ENCODE results near the gene PLCXD3. TPM values are rescaled to one million over a fixed set of nuclear protein-coding genes. Genes with fewer than 3 reads are reported as not detected.

The PLCXD3 gene
- total RNA-seq, 1 experiment from 2014 or later = 0.04 TPM

DNA sequence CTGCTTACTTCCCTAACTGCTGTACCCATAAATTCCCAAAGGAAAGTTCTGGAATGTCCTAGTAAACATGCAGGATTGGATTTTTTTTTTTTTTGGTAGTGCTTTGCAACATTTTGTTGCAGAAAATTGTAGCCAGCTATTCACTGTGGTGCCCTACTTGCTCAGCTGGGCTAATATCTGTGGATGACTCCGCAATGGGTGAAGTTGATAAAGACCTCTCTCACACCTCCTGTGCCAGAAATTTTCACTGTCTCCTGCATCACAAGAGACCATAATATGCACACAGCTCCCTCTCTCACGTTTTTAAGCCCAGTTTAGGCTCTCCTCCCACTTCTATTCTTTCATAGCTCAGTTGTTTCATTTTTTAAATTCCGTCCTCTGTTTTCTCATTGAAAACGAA lies 160.6 kb downstream of the PLCXD3 start:
- Mint-ChIP-seq H3K9me3 (no peaks in the 10 kb centered on the region), H3K27me3 (ENCODE audit: low read depth) (no peaks in the 10 kb centered on the region), H3K4me1 (no peaks in the 10 kb centered on the region), H3K36me3 (no peaks in the 10 kb centered on the region), H3K4me3 (no peak overlapping the region), H3K27ac (no peak overlapping the region)
- ChIA-PET POLR2A (interaction anchor here (0.6 to 0.7 kb wide), 2 partner anchors 96 to 323 kb away, joined by 3 to 4 read pairs; no protein-coding TSS in a partner anchor), CTCF (no interaction called here)
- TF ChIP-seq, protein P1, sequence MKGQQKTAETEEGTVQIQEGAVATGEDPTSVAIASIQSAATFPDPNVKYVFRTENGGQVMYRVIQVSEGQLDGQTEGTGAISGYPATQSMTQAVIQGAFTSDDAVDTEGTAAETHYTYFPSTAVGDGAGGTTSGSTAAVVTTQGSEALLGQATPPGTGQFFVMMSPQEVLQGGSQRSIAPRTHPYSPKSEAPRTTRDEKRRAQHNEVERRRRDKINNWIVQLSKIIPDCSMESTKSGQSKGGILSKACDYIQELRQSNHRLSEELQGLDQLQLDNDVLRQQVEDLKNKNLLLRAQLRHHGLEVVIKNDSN (CRISPR knock-in tag; IDR thresholded peaks at IDR 0.05) = no peak
- TF ChIP-seq, protein P2, sequence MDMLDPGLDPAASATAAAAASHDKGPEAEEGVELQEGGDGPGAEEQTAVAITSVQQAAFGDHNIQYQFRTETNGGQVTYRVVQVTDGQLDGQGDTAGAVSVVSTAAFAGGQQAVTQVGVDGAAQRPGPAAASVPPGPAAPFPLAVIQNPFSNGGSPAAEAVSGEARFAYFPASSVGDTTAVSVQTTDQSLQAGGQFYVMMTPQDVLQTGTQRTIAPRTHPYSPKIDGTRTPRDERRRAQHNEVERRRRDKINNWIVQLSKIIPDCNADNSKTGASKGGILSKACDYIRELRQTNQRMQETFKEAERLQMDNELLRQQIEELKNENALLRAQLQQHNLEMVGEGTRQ (CRISPR knock-in tag; IDR thresholded peaks at IDR 0.05) = no peak
- no peak for DNase-seq (ENCODE audit: low spot score)
- no peak for ATAC-seq

DNA sequence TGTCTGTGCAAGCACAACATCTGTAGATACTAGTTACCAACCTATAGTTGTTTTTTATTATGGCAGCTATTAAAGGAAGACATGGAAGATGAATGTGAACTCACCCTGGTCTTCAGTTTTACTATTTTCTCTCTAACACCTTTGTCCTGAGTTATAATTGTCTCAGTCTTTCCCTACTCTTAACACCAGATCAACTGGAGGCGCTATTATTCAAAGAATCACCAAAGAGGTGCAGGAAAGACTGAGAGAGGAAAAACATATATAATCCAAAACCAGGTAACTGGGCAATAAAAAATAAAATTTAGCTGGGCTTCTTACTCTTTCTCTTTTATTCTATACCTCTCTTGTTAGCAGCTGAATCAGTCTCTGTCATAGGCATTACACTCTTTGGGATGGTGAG lies 162.8 kb downstream of the PLCXD3 start:
- no peaks in the 10 kb centered on the region for H3K36me3 Mint-ChIP-seq
- TF ChIP-seq, protein P3, sequence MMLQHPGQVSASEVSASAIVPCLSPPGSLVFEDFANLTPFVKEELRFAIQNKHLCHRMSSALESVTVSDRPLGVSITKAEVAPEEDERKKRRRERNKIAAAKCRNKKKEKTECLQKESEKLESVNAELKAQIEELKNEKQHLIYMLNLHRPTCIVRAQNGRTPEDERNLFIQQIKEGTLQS (CRISPR knock-in tag; conservative IDR thresholded peaks at IDR 0.05) = no peak
- no peak for TF ChIP-seq KAT7 (CRISPR knock-in tag; IDR thresholded peaks at IDR 0.05; ENCODE audit: borderline replicate concordance)
- TF ChIP-seq OVOL2 (CRISPR knock-in tag; IDR thresholded peaks at IDR 0.05; ENCODE audit: borderline replicate concordance) = no peak
- TF ChIP-seq TP53 (CRISPR knock-in tag; IDR thresholded peaks at IDR 0.05) = no peak
- TF ChIP-seq NR1H2 (CRISPR knock-in tag; IDR thresholded peaks at IDR 0.05) = no peak
- TF ChIP-seq, protein P4, sequence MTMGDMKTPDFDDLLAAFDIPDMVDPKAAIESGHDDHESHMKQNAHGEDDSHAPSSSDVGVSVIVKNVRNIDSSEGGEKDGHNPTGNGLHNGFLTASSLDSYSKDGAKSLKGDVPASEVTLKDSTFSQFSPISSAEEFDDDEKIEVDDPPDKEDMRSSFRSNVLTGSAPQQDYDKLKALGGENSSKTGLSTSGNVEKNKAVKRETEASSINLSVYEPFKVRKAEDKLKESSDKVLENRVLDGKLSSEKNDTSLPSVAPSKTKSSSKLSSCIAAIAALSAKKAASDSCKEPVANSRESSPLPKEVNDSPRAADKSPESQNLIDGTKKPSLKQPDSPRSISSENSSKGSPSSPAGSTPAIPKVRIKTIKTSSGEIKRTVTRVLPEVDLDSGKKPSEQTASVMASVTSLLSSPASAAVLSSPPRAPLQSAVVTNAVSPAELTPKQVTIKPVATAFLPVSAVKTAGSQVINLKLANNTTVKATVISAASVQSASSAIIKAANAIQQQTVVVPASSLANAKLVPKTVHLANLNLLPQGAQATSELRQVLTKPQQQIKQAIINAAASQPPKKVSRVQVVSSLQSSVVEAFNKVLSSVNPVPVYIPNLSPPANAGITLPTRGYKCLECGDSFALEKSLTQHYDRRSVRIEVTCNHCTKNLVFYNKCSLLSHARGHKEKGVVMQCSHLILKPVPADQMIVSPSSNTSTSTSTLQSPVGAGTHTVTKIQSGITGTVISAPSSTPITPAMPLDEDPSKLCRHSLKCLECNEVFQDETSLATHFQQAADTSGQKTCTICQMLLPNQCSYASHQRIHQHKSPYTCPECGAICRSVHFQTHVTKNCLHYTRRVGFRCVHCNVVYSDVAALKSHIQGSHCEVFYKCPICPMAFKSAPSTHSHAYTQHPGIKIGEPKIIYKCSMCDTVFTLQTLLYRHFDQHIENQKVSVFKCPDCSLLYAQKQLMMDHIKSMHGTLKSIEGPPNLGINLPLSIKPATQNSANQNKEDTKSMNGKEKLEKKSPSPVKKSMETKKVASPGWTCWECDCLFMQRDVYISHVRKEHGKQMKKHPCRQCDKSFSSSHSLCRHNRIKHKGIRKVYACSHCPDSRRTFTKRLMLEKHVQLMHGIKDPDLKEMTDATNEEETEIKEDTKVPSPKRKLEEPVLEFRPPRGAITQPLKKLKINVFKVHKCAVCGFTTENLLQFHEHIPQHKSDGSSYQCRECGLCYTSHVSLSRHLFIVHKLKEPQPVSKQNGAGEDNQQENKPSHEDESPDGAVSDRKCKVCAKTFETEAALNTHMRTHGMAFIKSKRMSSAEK (CRISPR knock-in tag; IDR thresholded peaks at IDR 0.05; ENCODE audit: borderline replicate concordance) = no peak
- TF ChIP-seq ESRRA (CRISPR knock-in tag; IDR thresholded peaks at IDR 0.05; ENCODE audit: borderline replicate concordance) = no peak
- H3K9me3 Mint-ChIP-seq = no peaks in the 10 kb centered on the region
- no peaks in the 10 kb centered on the region for H3K27me3 Mint-ChIP-seq (ENCODE audit: low read depth)
- ChIA-PET POLR2A (no interaction called here), CTCF (interaction anchor here (1.0 to 2.0 kb wide), 2 partner anchors 77 to 443 kb away, joined by 4 to 12 read pairs; no protein-coding TSS in a partner anchor)
- ATAC-seq (no peak), DNase-seq (ENCODE audit: low spot score) (no peak)
- no peak overlapping the region for H3K4me3 Mint-ChIP-seq
- no peak overlapping the region for H3K27ac Mint-ChIP-seq
- no peaks in the 10 kb centered on the region for H3K4me1 Mint-ChIP-seq

DNA sequence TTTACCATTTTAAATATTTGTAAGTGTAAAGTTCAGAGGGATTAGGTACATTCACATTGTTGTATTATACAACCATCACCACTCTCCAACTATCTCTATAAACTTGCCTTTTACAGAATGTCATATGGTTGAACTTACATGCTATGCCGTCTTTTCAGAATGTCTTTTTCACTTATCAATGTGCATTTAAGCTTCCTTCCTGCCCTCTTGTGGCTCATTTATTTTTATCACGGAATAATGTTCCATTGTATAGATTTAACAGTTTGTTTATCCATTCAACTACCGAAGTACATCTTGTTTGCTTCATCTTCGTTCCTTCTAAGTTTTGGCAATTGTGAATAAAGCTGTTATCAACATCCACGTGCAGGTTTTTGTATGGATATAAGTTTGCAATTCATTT lies 163.8 kb downstream of the PLCXD3 start:
- H3K36me3 Mint-ChIP-seq = no peaks in the 10 kb centered on the region
- ATAC-seq = no peak
- CTCF ChIA-PET = interaction anchor here (0.9 to 2.0 kb wide), 2 partner anchors 178 to 442 kb away, joined by 3 to 12 read pairs; no protein-coding TSS in a partner anchor
- H3K4me1 Mint-ChIP-seq = no peaks in the 10 kb centered on the region
- POLR2A ChIA-PET = no interaction called here
- TF ChIP-seq, protein P5, sequence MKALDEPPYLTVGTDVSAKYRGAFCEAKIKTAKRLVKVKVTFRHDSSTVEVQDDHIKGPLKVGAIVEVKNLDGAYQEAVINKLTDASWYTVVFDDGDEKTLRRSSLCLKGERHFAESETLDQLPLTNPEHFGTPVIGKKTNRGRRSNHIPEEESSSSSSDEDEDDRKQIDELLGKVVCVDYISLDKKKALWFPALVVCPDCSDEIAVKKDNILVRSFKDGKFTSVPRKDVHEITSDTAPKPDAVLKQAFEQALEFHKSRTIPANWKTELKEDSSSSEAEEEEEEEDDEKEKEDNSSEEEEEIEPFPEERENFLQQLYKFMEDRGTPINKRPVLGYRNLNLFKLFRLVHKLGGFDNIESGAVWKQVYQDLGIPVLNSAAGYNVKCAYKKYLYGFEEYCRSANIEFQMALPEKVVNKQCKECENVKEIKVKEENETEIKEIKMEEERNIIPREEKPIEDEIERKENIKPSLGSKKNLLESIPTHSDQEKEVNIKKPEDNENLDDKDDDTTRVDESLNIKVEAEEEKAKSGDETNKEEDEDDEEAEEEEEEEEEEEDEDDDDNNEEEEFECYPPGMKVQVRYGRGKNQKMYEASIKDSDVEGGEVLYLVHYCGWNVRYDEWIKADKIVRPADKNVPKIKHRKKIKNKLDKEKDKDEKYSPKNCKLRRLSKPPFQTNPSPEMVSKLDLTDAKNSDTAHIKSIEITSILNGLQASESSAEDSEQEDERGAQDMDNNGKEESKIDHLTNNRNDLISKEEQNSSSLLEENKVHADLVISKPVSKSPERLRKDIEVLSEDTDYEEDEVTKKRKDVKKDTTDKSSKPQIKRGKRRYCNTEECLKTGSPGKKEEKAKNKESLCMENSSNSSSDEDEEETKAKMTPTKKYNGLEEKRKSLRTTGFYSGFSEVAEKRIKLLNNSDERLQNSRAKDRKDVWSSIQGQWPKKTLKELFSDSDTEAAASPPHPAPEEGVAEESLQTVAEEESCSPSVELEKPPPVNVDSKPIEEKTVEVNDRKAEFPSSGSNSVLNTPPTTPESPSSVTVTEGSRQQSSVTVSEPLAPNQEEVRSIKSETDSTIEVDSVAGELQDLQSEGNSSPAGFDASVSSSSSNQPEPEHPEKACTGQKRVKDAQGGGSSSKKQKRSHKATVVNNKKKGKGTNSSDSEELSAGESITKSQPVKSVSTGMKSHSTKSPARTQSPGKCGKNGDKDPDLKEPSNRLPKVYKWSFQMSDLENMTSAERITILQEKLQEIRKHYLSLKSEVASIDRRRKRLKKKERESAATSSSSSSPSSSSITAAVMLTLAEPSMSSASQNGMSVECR (CRISPR knock-in tag; IDR thresholded peaks at IDR 0.05; ENCODE audit: borderline replicate concordance) = no peak
- TF ChIP-seq NR1H2 (CRISPR knock-in tag; IDR thresholded peaks at IDR 0.05) (no peak), ZNF416 (CRISPR knock-in tag; IDR thresholded peaks at IDR 0.05) (no peak), SP1 (CRISPR knock-in tag; conservative IDR thresholded peaks at IDR 0.05) (no peak), CREB1 (CRISPR knock-in tag; IDR thresholded peaks at IDR 0.05) (no peak)
- TF ChIP-seq, protein P6, sequence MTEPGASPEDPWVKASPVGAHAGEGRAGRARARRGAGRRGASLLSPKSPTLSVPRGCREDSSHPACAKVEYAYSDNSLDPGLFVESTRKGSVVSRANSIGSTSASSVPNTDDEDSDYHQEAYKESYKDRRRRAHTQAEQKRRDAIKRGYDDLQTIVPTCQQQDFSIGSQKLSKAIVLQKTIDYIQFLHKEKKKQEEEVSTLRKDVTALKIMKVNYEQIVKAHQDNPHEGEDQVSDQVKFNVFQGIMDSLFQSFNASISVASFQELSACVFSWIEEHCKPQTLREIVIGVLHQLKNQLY (CRISPR knock-in tag; IDR thresholded peaks at IDR 0.05) = no peak
- TF ChIP-seq, protein P7, sequence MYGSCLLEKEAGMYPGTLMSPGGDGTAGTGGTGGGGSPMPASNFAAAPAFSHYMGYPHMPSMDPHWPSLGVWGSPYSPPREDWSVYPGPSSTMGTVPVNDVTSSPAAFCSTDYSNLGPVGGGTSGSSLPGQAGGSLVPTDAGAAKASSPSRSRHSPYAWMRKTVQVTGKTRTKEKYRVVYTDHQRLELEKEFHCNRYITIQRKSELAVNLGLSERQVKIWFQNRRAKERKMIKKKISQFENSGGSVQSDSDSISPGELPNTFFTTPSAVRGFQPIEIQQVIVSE (CRISPR knock-in tag; IDR thresholded peaks at IDR 0.05; ENCODE audit: borderline replicate concordance) = no peak
- no peak overlapping the region for H3K4me3 Mint-ChIP-seq
- H3K27me3 Mint-ChIP-seq (ENCODE audit: low read depth) = no peaks in the 10 kb centered on the region
- H3K27ac Mint-ChIP-seq = no peak overlapping the region
- no peak for DNase-seq (ENCODE audit: low spot score)
- H3K9me3 Mint-ChIP-seq = no peaks in the 10 kb centered on the region

All from WTC11 (cell line).